Measurements from ENCODE around the gene KIAA0930.
"Not testable (repeated sequence)": the region's sequence is repeated elsewhere in the genome, so short reads cannot be mapped to it uniquely, and the experiment has no call there.

Gene KIAA0930

GRCh38 chr22:45198463-45198795, 42.3 kb downstream of the KIAA0930 start:
- no peak for DNase-seq

GRCh38 chr22:45197606-45198462, 42.9 kb downstream of the KIAA0930 start:
- no peak for DNase-seq

- no peak for DNase-seq
These were observed 43.6 kb downstream of the KIAA0930 start for GRCh38 chr22:45196926-45197605.

GRCh38 chr22:45196308-45196707, 44.4 kb downstream of the KIAA0930 start:
- no peak for DNase-seq

GRCh38 chr22:45195616-45196015, 45.1 kb downstream of the KIAA0930 start:
- DNase-seq, result no peak

GRCh38 chr22:45194686-45195085, 46.0 kb downstream of the KIAA0930 start:
- DNase-seq, result no peak

- DNase-seq, result no peak
These were observed 48.0 kb downstream of the KIAA0930 start for GRCh38 chr22:45192701-45193187.

- not testable (repeated sequence) for DNase-seq
These were observed 48.9 kb downstream of the KIAA0930 start for GRCh38 chr22:45191746-45192145.

GRCh38 chr22:45190202-45190872, 50.4 kb downstream of the KIAA0930 start:
- no peak for DNase-seq

- no peak for DNase-seq
These were observed 51.9 kb downstream of the KIAA0930 start for GRCh38 chr22:45188779-45189178.

GRCh38 chr22:45187891-45188290, 52.8 kb downstream of the KIAA0930 start:
- DNase-seq, result no peak

GRCh38 chr22:45185718-45186514, 54.8 kb downstream of the KIAA0930 start:
- DNase-seq, result no peak

- DNase-seq, result no peak
These were observed 56.7 kb downstream of the KIAA0930 start for GRCh38 chr22:45183974-45184373.

- DNase-seq, result no peak
These were observed 58.9 kb downstream of the KIAA0930 start for GRCh38 chr22:45181766-45182165.

GRCh38 chr22:45181240-45181639, 59.5 kb downstream of the KIAA0930 start:
- DNase-seq, result no peak

- DNase-seq, result no peak
These were observed 60.5 kb downstream of the KIAA0930 start for GRCh38 chr22:45180146-45180679.

- no peak for DNase-seq
These were observed 61.2 kb downstream of the KIAA0930 start for GRCh38 chr22:45179276-45180049.

GRCh38 chr22:45172881-45173585, 67.7 kb downstream of the KIAA0930 start:
- DNase-seq, result no peak

- no peak for DNase-seq
These were observed 68.9 kb downstream of the KIAA0930 start for GRCh38 chr22:45171830-45172229.

GRCh38 chr22:45169591-45170466, 70.9 kb downstream of the KIAA0930 start:
- no peak for DNase-seq
